GM23338 (cell line): ENCODE data around the gene RAB11FIP2.

Experiments used
- CREB1 ChIP-seq: fragments of 250-450 bp; sonication (Bioruptor Pico); IDR thresholded peaks from 2 replicates; pipeline ENCODE4 v1.5.0; 2020; ENCODE audit warnings: low read depth, mild to moderate bottlenecking, moderate library complexity
- CTCF ChIP-seq, 2 experiments: fragments of 200-600 bp in 1 of 2; sonication (generic) in 1 of 2; conservative IDR thresholded peaks; 2 replicates each; pipeline versions ENCODE4 v1.5.1 to v1.6.1; 2016 to 2017; ENCODE audit warnings: antibody characterized with exemption in 2 of 2, low read depth in 2 of 2, mild to moderate bottlenecking in 2 of 2, moderate library complexity in 1 of 2
- EZH2 ChIP-seq: fragments of 200-600 bp; sonication (generic); IDR thresholded peaks from one replicate; pipeline ENCODE4 v1.8.0; 2017; ENCODE audit warnings: antibody characterized with exemption, mild to moderate bottlenecking, low read depth; ENCODE audit not compliant: unreplicated experiment
- EZH2phosphoT487 ChIP-seq: fragments of 200-600 bp; sonication (generic); IDR thresholded peaks from one replicate; pipeline ENCODE4 v1.8.1; 2018; ENCODE audit warnings: antibody characterized with exemption; ENCODE audit not compliant: unreplicated experiment
- POLR2AphosphoS5 ChIP-seq: IDR thresholded peaks from 2 replicates; pipeline ENCODE4 v1.6.1; 2016; ENCODE audit warnings: antibody characterized with exemption, low read depth
- STAT1 ChIP-seq: IDR thresholded peaks from one replicate; pipeline ENCODE4 v1.6.1; 2016; ENCODE audit warnings: antibody characterized with exemption; ENCODE audit not compliant: unreplicated experiment
- ZNF114 ChIP-seq: fragments of 250-450 bp; sonication (Bioruptor Pico); IDR thresholded peaks from 2 replicates; pipeline ENCODE4 v1.5.0; 2020; ENCODE audit warnings: mild to moderate bottlenecking, moderate library complexity

GRCh38 chr10:118031351-118032075 lies 15.2 kb downstream of the RAB11FIP2 start:
- no peak for TF ChIP-seq CTCF (conservative IDR thresholded peaks at IDR 0.05; ENCODE audit: low read depth in 2 of 2)
- TF ChIP-seq POLR2AphosphoS5: no peak
- TF ChIP-seq EZH2: no peak
- no peak for TF ChIP-seq EZH2phosphoT487
- TF ChIP-seq CREB1 (CRISPR knock-in tag): no peak
- no peak for TF ChIP-seq ZNF114 (CRISPR knock-in tag)
- no peak for TF ChIP-seq STAT1
